Measurements from ENCODE around the gene ALDH1A3.

- TF ChIP-seq, protein P1, sequence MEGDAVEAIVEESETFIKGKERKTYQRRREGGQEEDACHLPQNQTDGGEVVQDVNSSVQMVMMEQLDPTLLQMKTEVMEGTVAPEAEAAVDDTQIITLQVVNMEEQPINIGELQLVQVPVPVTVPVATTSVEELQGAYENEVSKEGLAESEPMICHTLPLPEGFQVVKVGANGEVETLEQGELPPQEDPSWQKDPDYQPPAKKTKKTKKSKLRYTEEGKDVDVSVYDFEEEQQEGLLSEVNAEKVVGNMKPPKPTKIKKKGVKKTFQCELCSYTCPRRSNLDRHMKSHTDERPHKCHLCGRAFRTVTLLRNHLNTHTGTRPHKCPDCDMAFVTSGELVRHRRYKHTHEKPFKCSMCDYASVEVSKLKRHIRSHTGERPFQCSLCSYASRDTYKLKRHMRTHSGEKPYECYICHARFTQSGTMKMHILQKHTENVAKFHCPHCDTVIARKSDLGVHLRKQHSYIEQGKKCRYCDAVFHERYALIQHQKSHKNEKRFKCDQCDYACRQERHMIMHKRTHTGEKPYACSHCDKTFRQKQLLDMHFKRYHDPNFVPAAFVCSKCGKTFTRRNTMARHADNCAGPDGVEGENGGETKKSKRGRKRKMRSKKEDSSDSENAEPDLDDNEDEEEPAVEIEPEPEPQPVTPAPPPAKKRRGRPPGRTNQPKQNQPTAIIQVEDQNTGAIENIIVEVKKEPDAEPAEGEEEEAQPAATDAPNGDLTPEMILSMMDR (conservative IDR thresholded peaks at IDR 0.05; ENCODE audit: low read depth, low read length): no peak
- no peak for TF ChIP-seq EZH2 (IDR thresholded peaks at IDR 0.05; ENCODE audit: low read length, unreplicated experiment)
- TF ChIP-seq EZH2phosphoT487 (IDR thresholded peaks at IDR 0.05; ENCODE audit: borderline replicate concordance, low read length): no peak
Measured at GRCh38 chr15:100875495-100875894, 4.1 kb upstream of the ALDH1A3 start.

All from PC-3 (cell line).